Neural crest cell (in vitro differentiated cells): ENCODE data around the gene CRTC2. TPM values are rescaled to one million over a fixed set of nuclear protein-coding genes. Genes with fewer than 3 reads are reported as not detected.

Experiments used
- DNase-seq: peaks from one replicate; pipeline ENCODE4 v3.0.0; 2021; ENCODE audit warnings: low read depth, mixed read lengths, low spot score
- H3K27ac Mint-ChIP-seq: one replicate; pipeline ENCODE4 v1.8.0; 2021; ENCODE audit warnings: mild to moderate bottlenecking, mixed read lengths; ENCODE audit not compliant: unreplicated experiment
- H3K27me3 Mint-ChIP-seq: 2 replicates; pipeline ENCODE4 v1.8.0; 2021; ENCODE audit warnings: low read depth, mild to moderate bottlenecking, mixed read lengths
- H3K36me3 Mint-ChIP-seq: 2 replicates; pipeline ENCODE4 v1.8.0; 2021; ENCODE audit warnings: low read depth, mild to moderate bottlenecking, mixed read lengths
- H3K4me1 Mint-ChIP-seq: 2 replicates; pipeline ENCODE4 v1.8.0; 2021; ENCODE audit warnings: mixed read lengths
- H3K4me3 Mint-ChIP-seq: one replicate; pipeline ENCODE4 v1.8.0; 2021; ENCODE audit warnings: mild to moderate bottlenecking, mixed read lengths
- H3K9me3 Mint-ChIP-seq: 2 replicates; pipeline ENCODE4 v1.8.0; 2021; ENCODE audit warnings: mixed read lengths
- total RNA-seq: library from RNA; stranded (reverse); gene quantifications from 2 replicates; pipeline ENCODE4 v1.2.1, GENCODE V29; 2021
- TF ChIP-seq, protein P1 (sequence below): fragments of 200-600 bp; sonication (generic); conservative IDR thresholded peaks from 2 replicates; pipeline ENCODE4 v1.5.0; 2021; ENCODE audit warnings: antibody characterized with exemption, mild to moderate bottlenecking

Gene CRTC2
- total RNA-seq, 1 donor from 2014 or later: 34.7 TPM

DNA sequence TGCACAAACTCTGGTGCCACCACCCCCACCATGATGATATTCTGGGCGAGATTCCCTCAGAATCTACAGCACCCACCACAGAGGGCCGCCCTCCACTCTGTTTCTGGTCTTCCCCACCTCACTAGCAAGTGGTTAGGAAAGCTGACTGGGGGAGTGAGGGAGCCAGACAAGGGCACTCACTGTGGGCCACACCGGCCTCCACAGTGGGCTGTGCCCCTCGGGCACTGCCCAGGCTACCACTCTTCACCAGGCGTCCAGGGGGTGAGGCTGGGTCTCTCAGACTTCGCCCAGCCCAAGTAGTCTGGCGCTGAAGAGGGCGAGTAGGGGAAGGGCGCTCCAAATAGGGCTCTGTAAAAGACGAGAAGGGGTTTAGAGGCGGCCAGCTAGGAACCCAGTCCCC lies 24.5 kb downstream of the CRTC2 start:
- Mint-ChIP-seq H3K4me1 (peaks cover 6% of the 10 kb centered on the region), H3K9me3 (no peaks in the 10 kb centered on the region), H3K4me3 (no peak overlapping the region), H3K27me3 (no peaks in the 10 kb centered on the region), H3K36me3 (peaks cover 5% of the 10 kb centered on the region), H3K27ac (no peak overlapping the region)
- TF ChIP-seq, protein P1, sequence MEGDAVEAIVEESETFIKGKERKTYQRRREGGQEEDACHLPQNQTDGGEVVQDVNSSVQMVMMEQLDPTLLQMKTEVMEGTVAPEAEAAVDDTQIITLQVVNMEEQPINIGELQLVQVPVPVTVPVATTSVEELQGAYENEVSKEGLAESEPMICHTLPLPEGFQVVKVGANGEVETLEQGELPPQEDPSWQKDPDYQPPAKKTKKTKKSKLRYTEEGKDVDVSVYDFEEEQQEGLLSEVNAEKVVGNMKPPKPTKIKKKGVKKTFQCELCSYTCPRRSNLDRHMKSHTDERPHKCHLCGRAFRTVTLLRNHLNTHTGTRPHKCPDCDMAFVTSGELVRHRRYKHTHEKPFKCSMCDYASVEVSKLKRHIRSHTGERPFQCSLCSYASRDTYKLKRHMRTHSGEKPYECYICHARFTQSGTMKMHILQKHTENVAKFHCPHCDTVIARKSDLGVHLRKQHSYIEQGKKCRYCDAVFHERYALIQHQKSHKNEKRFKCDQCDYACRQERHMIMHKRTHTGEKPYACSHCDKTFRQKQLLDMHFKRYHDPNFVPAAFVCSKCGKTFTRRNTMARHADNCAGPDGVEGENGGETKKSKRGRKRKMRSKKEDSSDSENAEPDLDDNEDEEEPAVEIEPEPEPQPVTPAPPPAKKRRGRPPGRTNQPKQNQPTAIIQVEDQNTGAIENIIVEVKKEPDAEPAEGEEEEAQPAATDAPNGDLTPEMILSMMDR: no peak
- no peak for DNase-seq

DNA sequence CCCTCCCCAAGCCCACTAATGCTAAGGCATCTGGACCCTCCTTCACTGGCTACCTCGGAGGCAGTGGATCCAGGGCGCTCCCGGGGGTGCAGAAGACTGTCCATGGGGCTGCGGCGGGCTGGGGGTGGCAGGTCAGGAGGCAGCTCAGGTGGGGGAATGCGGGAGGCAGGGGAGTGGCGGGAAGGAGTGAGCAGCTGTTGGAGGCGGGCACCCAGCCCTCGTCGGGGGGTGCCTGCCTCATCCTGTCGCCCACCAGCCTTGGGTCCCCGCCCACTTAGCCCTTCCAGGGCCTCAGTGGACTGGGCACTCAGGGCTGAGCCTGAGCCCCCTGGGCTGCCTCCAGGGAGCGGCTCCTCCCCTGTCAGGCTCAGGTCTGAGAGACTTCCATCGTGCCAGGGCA lies 25.0 kb downstream of the CRTC2 start:
- H3K27ac Mint-ChIP-seq: no peak overlapping the region
- TF ChIP-seq, protein P1: no peak
- no peaks in the 10 kb centered on the region for H3K27me3 Mint-ChIP-seq
- DNase-seq: no peak
- H3K36me3 Mint-ChIP-seq: peaks cover 5% of the 10 kb centered on the region
- H3K9me3 Mint-ChIP-seq: no peaks in the 10 kb centered on the region
- H3K4me3 Mint-ChIP-seq: no peak overlapping the region
- H3K4me1 Mint-ChIP-seq: peaks cover 11% of the 10 kb centered on the region

DNA sequence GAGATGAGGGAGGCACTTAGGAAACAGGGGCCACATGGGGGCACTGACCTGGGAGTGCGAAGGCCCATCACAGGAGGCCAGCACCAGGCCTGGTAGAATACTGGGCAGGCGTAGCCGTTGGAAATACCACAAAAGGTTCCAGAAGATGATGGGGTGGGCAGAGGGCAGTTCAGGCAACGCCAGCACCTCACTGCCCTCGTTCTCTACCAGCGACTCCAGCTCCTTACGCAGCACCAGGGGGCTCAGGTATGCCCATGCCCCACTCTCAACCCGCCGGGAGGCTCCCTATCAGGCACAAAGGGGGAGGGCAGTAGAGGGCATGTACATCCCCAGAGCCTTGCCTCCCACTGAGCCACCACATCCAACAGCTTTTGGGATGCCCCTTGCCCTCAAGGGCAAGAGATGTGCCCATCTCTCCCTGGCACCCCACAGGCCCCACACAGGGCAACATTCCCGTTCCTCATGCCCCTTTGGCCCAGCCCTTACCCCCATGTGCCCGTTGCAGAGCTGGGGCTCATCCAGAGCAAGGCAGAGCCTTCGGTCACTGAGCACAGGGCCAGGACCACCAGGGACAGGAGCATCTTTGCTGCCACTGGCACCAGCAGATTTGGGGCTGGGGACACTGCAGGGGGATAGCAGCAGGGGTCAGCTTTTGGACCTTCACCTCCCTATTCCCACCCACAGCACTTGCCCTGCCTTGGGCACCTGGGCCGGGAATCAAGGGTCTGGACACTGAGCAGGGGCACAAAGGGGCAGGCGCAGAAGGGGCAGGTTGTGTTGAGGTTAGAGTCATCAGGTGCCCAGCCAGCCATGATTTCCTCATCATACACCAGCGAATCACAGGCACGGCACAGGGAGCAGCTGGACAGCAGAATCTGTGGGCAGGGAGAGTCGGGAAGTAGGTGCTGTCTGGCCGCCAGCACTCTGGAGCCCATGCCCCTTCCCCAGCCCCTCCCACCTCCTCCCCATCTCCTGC lies 26.0 kb downstream of the CRTC2 start:
- TF ChIP-seq, protein P1: no peak
- peaks cover 5% of the 10 kb centered on the region for H3K36me3 Mint-ChIP-seq
- H3K9me3 Mint-ChIP-seq: no peaks in the 10 kb centered on the region
- no peak overlapping the region for H3K4me3 Mint-ChIP-seq
- H3K4me1 Mint-ChIP-seq: peaks cover 17% of the 10 kb centered on the region
- no peak for DNase-seq
- no peaks in the 10 kb centered on the region for H3K27me3 Mint-ChIP-seq
- no peak overlapping the region for H3K27ac Mint-ChIP-seq

DNA sequence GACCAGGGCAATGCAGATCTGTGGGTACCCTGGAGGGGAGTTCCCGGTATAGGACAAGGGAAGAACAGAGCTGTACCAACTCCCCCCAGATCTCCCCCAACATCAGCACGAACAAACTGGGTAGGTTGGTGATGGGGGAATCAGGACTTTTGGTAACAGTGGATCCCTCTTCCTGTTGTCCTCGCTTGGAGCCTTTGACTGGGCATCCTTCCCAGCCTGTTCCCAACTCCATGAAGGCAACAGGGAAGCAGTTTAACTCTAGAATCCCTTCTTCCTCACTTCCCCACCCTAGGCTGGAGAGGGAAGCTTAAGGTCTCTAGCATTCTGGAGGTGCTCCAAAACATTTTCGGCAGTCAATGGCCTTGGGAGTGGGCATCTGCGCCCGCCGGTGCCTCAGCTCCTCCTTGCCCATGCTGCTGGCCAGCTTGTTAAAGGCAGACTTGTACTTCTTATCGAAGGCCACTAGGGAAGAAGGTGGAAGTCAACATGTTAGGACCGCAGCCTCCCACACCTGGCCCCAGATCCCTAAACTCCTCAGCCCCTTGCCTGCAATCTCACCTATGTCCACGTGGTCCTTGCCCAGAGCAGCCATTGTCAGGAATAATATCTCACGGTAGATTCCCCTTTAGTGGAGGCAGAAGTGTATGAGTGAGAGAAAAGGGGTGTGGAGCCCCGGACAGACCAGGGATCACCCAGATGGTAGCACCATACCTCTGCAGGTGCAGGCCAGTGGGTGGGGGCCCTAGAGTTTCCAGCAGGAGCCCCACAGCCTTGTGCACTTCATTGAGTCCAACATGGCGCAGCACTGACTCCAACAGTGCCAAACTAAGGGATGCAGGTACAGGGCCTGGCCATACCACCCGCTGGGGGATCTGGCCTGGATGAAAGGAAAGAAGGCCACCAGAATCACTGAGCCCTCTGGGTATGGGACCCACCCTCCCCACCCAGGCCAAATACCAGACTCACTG lies 28.1 kb downstream of the CRTC2 start:
- H3K27me3 Mint-ChIP-seq: no peaks in the 10 kb centered on the region
- H3K9me3 Mint-ChIP-seq: no peaks in the 10 kb centered on the region
- H3K4me1 Mint-ChIP-seq: peaks cover 20% of the 10 kb centered on the region
- peak overlapping the region; percentile 88 for H3K27ac Mint-ChIP-seq
- DNase-seq: no peak
- H3K4me3 Mint-ChIP-seq: no peak overlapping the region
- TF ChIP-seq, protein P1: peak; percentile 13
- H3K36me3 Mint-ChIP-seq: peaks cover 5% of the 10 kb centered on the region

DNA sequence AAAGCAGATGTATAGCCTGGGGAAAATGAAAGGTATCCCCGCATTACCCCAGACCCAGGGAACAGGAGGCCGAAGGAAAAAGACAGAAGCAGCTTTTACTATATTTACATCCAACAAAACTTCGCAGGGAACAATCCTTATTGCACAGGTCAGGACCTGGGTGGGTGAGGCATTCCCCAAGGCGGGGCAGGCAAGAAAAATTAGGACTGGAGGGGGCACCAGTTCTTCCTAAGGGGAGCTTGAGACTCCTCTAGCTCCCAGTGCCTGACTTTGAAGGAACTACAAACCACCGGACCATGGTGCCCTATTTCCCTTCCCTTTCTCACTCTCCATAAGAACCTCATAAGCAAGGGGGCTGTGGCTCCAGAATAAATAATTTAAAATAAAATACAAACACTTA lies 29.0 kb downstream of the CRTC2 start:
- Mint-ChIP-seq H3K4me1 (peaks cover 20% of the 10 kb centered on the region), H3K36me3 (peaks cover 1% of the 10 kb centered on the region), H3K4me3 (peak overlapping the region; percentile 26), H3K27me3 (no peaks in the 10 kb centered on the region), H3K27ac (peak overlapping the region; percentile 88), H3K9me3 (no peaks in the 10 kb centered on the region)
- DNase-seq: no peak
- TF ChIP-seq, protein P1: no peak
